HEK293 (cell line): ENCODE results near the gene CEP83.

Experiments
- CTCF ChIA-PET: fragments of 350-600 bp; formaldehyde crosslinking; extraction: SDS; loops from one replicate; lab custom pipeline; 2021; ENCODE audit warnings: antibody characterized with exemption; lab: Yijun Ruan, JAX
- POLR2A ChIA-PET: fragments of 300-600 bp; formaldehyde crosslinking; extraction: SDS; loops from one replicate; lab custom pipeline; 2020; ENCODE audit warnings: antibody characterized with exemption, inconsistent platforms; lab: Yijun Ruan, JAX
- H3K27ac ChIP-seq: fragments of 200-500 bp; sonication (Bioruptor generic); 2 replicates; pipeline ENCODE4 v1.5.1; 2014; ENCODE audit warnings: low read depth, low read length, control low read depth, inconsistent platforms; ENCODE audit errors: extremely low read depth
- H3K36me3 ChIP-seq, 2 experiments: fragments of 200-500 bp in 1 of 2; sonication (Bioruptor generic) in 1 of 2; 1 replicate in 1 of 2; 2 replicates in 1 of 2; pipeline ENCODE4 v1.5.1; 2014 to 2017; ENCODE audit warnings: inconsistent platforms in 2 of 2, low read length in 2 of 2; ENCODE audit not compliant: control insufficient read depth in 2 of 2, insufficient read depth in 1 of 2
- H3K4me1 ChIP-seq: fragments of 200-500 bp; sonication (Bioruptor generic); 2 replicates; pipeline ENCODE4 v1.5.1; 2014; ENCODE audit warnings: mild to moderate bottlenecking, low read length, inconsistent platforms; ENCODE audit not compliant: control insufficient read depth, insufficient read depth
- H3K4me3 ChIP-seq: 2 replicates; pipeline ENCODE4 v1.5.1; 2011; ENCODE audit warnings: low read depth, mild to moderate bottlenecking, control low read depth, low read length, moderate library complexity
- H3K9me3 ChIP-seq: fragments of 200-500 bp; sonication (Bioruptor generic); 2 replicates; pipeline ENCODE4 v1.5.1; 2014; ENCODE audit warnings: low read depth, low read length, inconsistent platforms; ENCODE audit not compliant: control insufficient read depth, insufficient read depth
- GLIS2 ChIP-seq: fragments of 450-650 bp; formaldehyde crosslinking; IDR thresholded peaks from 2 replicates; pipeline ENCODE4 v1.5.1; 2016; ENCODE audit warnings: missing biosample characterization, missing genetic modification characterization
- KLF16 ChIP-seq: fragments of 450-650 bp; formaldehyde crosslinking; IDR thresholded peaks from 2 replicates; pipeline ENCODE4 v1.5.1; 2017; ENCODE audit warnings: missing biosample characterization, missing genetic modification characterization
- KLF8 ChIP-seq: fragments of 450-650 bp; formaldehyde crosslinking; IDR thresholded peaks from 2 replicates; pipeline ENCODE4 v1.5.1; 2016; ENCODE audit warnings: missing biosample characterization, missing genetic modification characterization
- OVOL3 ChIP-seq: fragments of 450-650 bp; formaldehyde crosslinking; IDR thresholded peaks from 2 replicates; pipeline ENCODE4 v1.5.1; 2016; ENCODE audit warnings: missing biosample characterization, missing genetic modification characterization
- SETDB1 ChIP-seq: IDR thresholded peaks from one replicate; pipeline ENCODE4 v1.6.1; 2017; ENCODE audit warnings: mild to moderate bottlenecking, low read length, moderate library complexity, mixed read lengths; ENCODE audit not compliant: insufficient read length
- TRIM28 ChIP-seq: IDR thresholded peaks from 2 replicates; pipeline ENCODE4 v1.6.1; 2011; ENCODE audit warnings: low read length, control low read depth, borderline replicate concordance
- ZBTB20 ChIP-seq: fragments of 450-650 bp; formaldehyde crosslinking; IDR thresholded peaks from 2 replicates; pipeline ENCODE4 v1.5.1; 2016; ENCODE audit warnings: missing biosample characterization, missing genetic modification characterization
- ZFP37 ChIP-seq: fragments of 450-650 bp; formaldehyde crosslinking; IDR thresholded peaks from 2 replicates; pipeline ENCODE4 v1.5.1; 2016; ENCODE audit warnings: missing biosample characterization, missing genetic modification characterization
- ZNF174 ChIP-seq: fragments of 450-650 bp; formaldehyde crosslinking; IDR thresholded peaks from 2 replicates; pipeline ENCODE4 v1.5.0; 2017; ENCODE audit warnings: missing biosample characterization, mild to moderate bottlenecking, missing genetic modification characterization
- ZNF175 ChIP-seq: fragments of 450-650 bp; formaldehyde crosslinking; IDR thresholded peaks from 2 replicates; pipeline ENCODE4 v1.5.1; 2016; ENCODE audit warnings: missing biosample characterization, missing genetic modification characterization
- ZNF223 ChIP-seq: fragments of 450-650 bp; formaldehyde crosslinking; IDR thresholded peaks from 2 replicates; pipeline ENCODE4 v1.5.1; 2016; ENCODE audit warnings: missing biosample characterization, missing genetic modification characterization
- ZNF248 ChIP-seq: fragments of 450-650 bp; formaldehyde crosslinking; IDR thresholded peaks from 2 replicates; pipeline ENCODE4 v1.5.1; 2017; ENCODE audit warnings: missing biosample characterization, missing genetic modification characterization
- ZNF311 ChIP-seq: fragments of 450-650 bp; formaldehyde crosslinking; IDR thresholded peaks from 2 replicates; pipeline ENCODE4 v1.5.1; 2017; ENCODE audit warnings: missing biosample characterization, missing genetic modification characterization, borderline replicate concordance
- ZNF510 ChIP-seq: fragments of 450-650 bp; formaldehyde crosslinking; IDR thresholded peaks from 2 replicates; pipeline ENCODE4 v1.5.1; 2018; ENCODE audit warnings: mild to moderate bottlenecking, missing genetic modification characterization, missing biosample characterization; ENCODE audit not compliant: insufficient replicate concordance
- ZNF548 ChIP-seq: fragments of 450-650 bp; formaldehyde crosslinking; IDR thresholded peaks from 2 replicates; pipeline ENCODE4 v1.5.1; 2016; ENCODE audit warnings: missing biosample characterization, missing genetic modification characterization
- ZNF561 ChIP-seq: fragments of 450-650 bp; IDR thresholded peaks from 2 replicates; pipeline ENCODE4 v1.5.1; 2018; ENCODE audit warnings: missing biosample characterization, missing genetic modification characterization, borderline replicate concordance
- ZNF660 ChIP-seq: fragments of 450-650 bp; IDR thresholded peaks from 2 replicates; pipeline ENCODE4 v1.5.1; 2018; ENCODE audit warnings: missing biosample characterization, mild to moderate bottlenecking, missing genetic modification characterization
- ZNF701 ChIP-seq: fragments of 450-650 bp; formaldehyde crosslinking; IDR thresholded peaks from 2 replicates; pipeline ENCODE4 v1.5.1; 2016; ENCODE audit warnings: missing biosample characterization, missing genetic modification characterization
- ZNF777 ChIP-seq: fragments of 450-650 bp; formaldehyde crosslinking; IDR thresholded peaks from 2 replicates; pipeline ENCODE4 v1.5.1; 2017; ENCODE audit warnings: missing biosample characterization, missing genetic modification characterization, borderline replicate concordance
- TF ChIP-seq, protein P1 (sequence below): fragments of 450-650 bp; formaldehyde crosslinking; IDR thresholded peaks from 2 replicates; pipeline ENCODE4 v1.5.1; 2016; ENCODE audit warnings: missing biosample characterization, missing genetic modification characterization
- TF ChIP-seq, protein P2 (sequence below): fragments of 450-650 bp; formaldehyde crosslinking; IDR thresholded peaks from 2 replicates; pipeline ENCODE4 v1.5.1; 2016; ENCODE audit warnings: missing biosample characterization, missing genetic modification characterization
- TF ChIP-seq, protein P3 (sequence below): fragments of 450-650 bp; formaldehyde crosslinking; IDR thresholded peaks from 2 replicates; pipeline ENCODE4 v1.5.1; 2016; ENCODE audit warnings: missing biosample characterization, missing genetic modification characterization
- TF ChIP-seq, protein P4 (sequence below): fragments of 450-650 bp; formaldehyde crosslinking; IDR thresholded peaks from 2 replicates; pipeline ENCODE4 v1.5.1; 2016; ENCODE audit warnings: missing biosample characterization, missing genetic modification characterization, borderline replicate concordance

CEP83 gene

DNA sequence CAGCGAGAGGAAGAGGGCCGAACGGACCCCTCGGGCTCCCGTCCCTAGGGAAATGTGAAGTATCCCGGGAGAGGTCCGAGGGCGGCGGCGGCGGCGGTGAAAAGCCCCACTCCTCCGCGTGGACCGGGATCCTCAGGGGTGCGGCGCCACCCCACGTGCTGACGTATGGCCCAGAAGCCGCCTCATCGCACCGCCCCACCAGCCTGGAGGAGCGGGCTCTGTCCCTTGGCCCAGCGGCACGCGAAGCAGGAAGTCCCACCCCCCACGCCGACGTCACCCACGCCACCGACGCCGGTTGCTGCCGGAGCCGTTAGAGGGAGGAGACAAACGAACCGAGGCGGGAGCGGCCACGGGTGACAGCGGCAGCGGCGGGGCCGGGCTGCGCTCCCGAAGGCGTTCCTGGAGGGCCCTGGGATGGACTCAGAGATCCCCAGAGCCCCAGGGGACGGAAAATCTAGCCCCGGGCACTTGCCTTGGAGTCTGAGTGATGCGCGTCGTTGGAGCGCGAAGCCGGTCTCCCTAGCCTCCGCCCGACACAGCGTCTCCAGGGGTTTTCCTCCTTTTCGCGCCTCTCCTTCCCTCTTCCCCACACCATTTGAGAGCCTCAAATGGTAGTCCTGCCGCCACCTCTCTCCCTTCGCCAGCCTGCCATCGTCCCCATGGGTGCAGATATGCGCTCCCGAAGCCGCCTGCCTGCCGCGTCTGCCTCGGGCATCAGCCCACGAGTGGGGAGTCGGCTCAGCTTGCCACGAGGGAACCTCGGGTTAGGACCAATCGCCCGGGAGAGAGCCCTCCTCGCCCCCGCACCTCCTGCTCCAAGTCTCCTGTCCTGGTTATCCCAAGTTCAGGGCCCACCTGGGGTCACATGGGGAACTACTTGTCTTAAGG, at the start of gene CEP83 (continued):
- TF ChIP-seq, protein P1, sequence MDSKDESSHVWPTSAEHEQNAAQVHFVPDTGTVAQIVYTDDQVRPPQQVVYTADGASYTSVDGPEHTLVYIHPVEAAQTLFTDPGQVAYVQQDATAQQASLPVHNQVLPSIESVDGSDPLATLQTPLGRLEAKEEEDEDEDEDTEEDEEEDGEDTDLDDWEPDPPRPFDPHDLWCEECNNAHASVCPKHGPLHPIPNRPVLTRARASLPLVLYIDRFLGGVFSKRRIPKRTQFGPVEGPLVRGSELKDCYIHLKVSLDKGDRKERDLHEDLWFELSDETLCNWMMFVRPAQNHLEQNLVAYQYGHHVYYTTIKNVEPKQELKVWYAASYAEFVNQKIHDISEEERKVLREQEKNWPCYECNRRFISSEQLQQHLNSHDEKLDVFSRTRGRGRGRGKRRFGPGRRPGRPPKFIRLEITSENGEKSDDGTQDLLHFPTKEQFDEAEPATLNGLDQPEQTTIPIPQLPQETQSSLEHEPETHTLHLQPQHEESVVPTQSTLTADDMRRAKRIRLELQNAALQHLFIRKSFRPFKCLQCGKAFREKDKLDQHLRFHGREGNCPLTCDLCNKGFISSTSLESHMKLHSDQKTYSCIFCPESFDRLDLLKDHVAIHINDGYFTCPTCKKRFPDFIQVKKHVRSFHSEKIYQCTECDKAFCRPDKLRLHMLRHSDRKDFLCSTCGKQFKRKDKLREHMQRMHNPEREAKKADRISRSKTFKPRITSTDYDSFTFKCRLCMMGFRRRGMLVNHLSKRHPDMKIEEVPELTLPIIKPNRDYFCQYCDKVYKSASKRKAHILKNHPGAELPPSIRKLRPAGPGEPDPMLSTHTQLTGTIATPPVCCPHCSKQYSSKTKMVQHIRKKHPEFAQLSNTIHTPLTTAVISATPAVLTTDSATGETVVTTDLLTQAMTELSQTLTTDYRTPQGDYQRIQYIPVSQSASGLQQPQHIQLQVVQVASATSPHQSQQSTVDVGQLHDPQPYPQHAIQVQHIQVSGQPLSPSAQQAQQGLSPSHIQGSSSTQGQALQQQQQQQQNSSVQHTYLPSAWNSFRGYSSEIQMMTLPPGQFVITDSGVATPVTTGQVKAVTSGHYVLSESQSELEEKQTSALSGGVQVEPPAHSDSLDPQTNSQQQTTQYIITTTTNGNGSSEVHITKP (tag by site-specific recombination), result no peak; the same call in 1 of the 2 replicates
- no peak for TF ChIP-seq ZNF175 (tag by site-specific recombination)
- no peak for TF ChIP-seq TRIM28
- TF ChIP-seq ZFP37 (tag by site-specific recombination), result peak; percentile 76; the same call in 1 of the 2 replicates
- TF ChIP-seq ZBTB20 (tag by site-specific recombination), result peak; percentile 89

DNA sequence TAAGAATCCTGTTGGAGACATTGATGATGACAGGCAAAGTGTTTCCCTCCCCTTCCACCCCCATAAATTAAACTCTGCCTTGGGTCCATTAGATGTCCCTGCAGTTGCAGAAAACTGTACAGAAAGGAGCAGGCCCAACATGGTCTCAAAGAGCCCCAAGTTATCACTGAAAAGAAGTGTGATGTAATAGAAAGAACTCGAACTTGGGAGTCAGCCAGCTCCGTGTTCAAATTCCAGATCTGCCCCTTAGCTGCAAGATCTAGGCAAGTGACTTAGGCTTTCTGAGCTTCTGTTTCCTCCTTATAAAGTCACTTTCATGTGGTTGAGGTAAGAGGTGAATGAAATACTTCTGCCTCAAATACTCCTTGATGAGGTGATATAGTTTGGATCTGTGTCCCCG, 49.6 kb upstream of the CEP83 start:
- H3K4me1 ChIP-seq, result no peaks in the 10 kb centered on the region
- no peaks in the 10 kb centered on the region for H3K36me3 ChIP-seq
- H3K4me3 ChIP-seq, result no peak overlapping the region
- H3K9me3 ChIP-seq, result no peaks in the 10 kb centered on the region
- H3K27ac ChIP-seq, result no peak overlapping the region
- ChIA-PET POLR2A (no interaction called here), CTCF (interaction anchor here (1.0 to 1.2 kb wide), 2 partner anchors 36 to 364 kb away, joined by 3 read pairs; no protein-coding TSS in a partner anchor)
- TF ChIP-seq ZNF510 (no peak), ZNF174 (tag by site-specific recombination) (no peak), KLF16 (tag by site-specific recombination) (no peak), ZNF777 (tag by site-specific recombination) (no peak), ZNF311 (tag by site-specific recombination) (no peak), GLIS2 (tag by site-specific recombination) (no peak), ZNF223 (no peak), OVOL3 (tag by site-specific recombination) (no peak), ZNF660 (tag by site-specific recombination) (no peak), TRIM28 (no peak), ZNF548 (no peak), ZNF561 (tag by site-specific recombination) (no peak), ZNF701 (tag by site-specific recombination) (no peak), SETDB1 (no peak), ZNF248 (tag by site-specific recombination) (no peak), KLF8 (tag by site-specific recombination) (no peak)
- TF ChIP-seq, protein P2, sequence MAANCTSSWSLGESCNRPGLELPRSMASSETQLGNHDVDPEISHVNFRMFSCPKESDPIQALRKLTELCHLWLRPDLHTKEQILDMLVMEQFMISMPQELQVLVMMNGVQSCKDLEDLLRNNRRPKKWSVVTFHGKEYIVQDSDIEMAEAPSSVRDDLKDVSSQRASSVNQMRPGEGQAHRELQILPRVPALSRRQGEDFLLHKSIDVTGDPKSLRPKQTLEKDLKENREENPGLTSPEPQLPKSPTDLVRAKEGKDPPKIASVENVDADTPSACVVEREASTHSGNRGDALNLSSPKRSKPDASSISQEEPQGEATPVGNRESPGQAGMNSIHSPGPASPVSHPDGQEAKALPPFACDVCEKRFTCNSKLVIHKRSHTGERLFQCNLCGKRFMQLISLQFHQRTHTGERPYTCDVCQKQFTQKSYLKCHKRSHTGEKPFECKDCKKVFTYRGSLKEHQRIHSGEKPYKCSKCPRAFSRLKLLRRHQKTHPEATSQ (tag by site-specific recombination), result no peak
- TF ChIP-seq, protein P3, sequence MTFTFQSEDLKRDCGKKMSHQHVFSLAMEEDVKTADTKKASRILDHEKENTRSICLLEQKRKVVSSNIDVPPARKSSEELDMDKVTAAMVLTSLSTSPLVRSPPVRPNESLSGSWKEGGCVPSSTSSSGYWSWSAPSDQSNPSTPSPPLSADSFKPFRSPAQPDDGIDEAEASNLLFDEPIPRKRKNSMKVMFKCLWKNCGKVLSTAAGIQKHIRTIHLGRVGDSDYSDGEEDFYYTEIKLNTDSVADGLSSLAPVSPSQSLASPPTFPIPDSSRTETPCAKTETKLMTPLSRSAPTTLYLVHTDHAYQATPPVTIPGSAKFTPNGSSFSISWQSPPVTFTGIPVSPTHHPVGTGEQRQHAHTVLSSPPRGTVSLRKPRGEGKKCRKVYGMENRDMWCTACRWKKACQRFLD (tag by site-specific recombination), result no peak
- TF ChIP-seq, protein P4, sequence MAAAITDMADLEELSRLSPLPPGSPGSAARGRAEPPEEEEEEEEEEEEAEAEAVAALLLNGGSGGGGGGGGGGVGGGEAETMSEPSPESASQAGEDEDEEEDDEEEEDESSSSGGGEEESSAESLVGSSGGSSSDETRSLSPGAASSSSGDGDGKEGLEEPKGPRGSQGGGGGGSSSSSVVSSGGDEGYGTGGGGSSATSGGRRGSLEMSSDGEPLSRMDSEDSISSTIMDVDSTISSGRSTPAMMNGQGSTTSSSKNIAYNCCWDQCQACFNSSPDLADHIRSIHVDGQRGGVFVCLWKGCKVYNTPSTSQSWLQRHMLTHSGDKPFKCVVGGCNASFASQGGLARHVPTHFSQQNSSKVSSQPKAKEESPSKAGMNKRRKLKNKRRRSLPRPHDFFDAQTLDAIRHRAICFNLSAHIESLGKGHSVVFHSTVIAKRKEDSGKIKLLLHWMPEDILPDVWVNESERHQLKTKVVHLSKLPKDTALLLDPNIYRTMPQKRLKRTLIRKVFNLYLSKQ, result no peak
